Measurements from ENCODE around the gene IL19. TPM values are rescaled to one million over a fixed set of nuclear protein-coding genes. Genes with fewer than 3 reads are reported as not detected.

The IL19 gene
- total RNA-seq = not detected

- no peak for DNase-seq
- Mint-ChIP-seq H3K27ac (peak within 1 kb of the TSS; percentile 66), H3K27me3 (peaks cover 28% of the 10 kb centered on the region), H3K36me3 (no peaks in the 10 kb centered on the region), H3K4me1 (peaks cover 70% of the 10 kb centered on the region), H3K9me3 (no peaks in the 10 kb centered on the region), H3K4me3 (no peak within 1 kb of the TSS)
These were observed at the start of gene IL19 for GRCh38 chr1:206770531-206771337. TSS of gene IL19 (plus strand) at chr1:206770773. CDS start at chr1:206836663, 65,890 bp downstream.

DNA sequence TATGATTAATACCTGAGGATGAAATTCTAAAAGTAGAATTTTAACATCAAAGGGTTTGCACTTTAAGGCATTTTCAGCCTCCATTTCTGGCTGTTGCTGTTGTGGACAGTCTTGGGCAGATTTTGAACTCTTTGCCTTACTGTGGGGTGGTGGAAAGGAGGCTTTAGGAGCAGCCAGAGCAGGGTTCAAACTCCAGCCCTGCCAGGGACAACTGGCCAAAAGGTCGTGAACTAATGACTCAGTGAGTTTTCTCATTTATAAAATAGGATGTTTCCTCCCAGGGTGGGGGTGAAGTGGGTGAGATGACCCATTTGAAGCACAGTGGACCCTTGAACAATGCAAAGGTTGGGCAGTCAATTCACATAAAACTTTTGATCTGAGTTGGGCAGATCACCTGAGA, 49.1 kb upstream of the IL19 start:
- Mint-ChIP-seq H3K36me3 (no peaks in the 10 kb centered on the region), H3K27me3 (no peaks in the 10 kb centered on the region), H3K27ac (no peak overlapping the region), H3K4me3 (no peak overlapping the region), H3K9me3 (no peaks in the 10 kb centered on the region), H3K4me1 (peaks cover 57% of the 10 kb centered on the region)
- no peak for DNase-seq

- peaks cover 49% of the 10 kb centered on the region for H3K4me1 Mint-ChIP-seq
- no peak overlapping the region for H3K4me3 Mint-ChIP-seq
- no peaks in the 10 kb centered on the region for H3K9me3 Mint-ChIP-seq
These were observed 47.7 kb upstream of the IL19 start for GRCh38 chr1:206722751-206723461.

DNA sequence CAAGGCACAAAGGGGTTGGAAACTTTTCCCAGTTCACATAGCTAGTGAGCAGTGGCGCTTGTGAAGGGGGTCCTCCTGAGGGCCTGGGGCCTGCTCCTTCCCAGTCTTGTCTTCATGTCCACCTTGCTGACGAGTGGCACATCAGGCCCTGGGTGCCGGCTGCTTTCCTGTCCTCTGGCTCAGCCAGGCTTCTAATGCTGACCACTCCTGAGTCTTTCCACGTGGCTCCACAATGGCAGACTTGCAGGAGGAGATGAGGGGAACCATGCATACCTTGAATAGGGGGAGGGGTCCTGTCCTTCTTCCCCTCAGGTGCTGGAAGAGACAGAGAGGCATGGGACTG, 47.1 kb upstream of the IL19 start:
- Mint-ChIP-seq H3K4me1 (peaks cover 50% of the 10 kb centered on the region), H3K27ac (no peak overlapping the region), H3K27me3 (no peaks in the 10 kb centered on the region), H3K36me3 (no peaks in the 10 kb centered on the region), H3K4me3 (no peak overlapping the region), H3K9me3 (no peaks in the 10 kb centered on the region)
- no peak for DNase-seq

More at GRCh38 chr1:206722751-206723461, 47.7 kb upstream of the IL19 start:
- no peak for DNase-seq
- Mint-ChIP-seq H3K27me3 (no peaks in the 10 kb centered on the region), H3K27ac (peak overlapping the region; percentile 45), H3K36me3 (no peaks in the 10 kb centered on the region)

DNA sequence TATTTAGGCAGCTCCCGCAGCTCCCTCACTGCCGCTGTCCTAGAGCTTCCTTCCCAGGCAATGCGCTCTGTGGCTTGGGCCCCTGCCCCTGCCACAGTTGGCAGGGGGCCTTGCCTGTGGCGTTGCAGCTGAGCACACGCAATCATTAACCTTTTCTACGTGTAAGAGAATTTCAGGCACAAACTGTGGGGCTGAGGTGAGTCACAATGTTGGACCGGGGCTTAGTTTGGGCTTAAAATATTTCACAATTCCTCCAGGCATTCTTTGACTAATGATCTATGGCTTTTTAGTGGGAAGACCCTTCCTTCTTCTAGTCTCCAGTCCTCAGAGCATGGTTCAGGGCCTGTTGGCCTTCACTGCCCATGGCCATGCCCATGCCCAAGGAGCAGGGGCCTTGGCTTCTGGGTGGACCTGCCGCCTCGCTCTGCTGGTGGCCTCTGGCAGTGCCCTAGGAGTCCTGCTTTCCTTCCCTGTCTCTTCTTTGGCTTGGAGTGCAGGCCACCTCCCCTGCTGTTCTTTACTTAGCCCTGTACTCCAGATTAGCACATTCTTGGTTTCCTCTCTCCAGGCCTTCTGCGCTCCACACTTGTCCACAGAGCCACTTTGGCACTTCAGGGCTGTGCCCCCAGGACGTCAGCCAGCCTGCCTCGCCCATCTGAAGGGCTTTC, 46.6 kb upstream of the IL19 start:
- H3K27me3 Mint-ChIP-seq = no peaks in the 10 kb centered on the region
- no peaks in the 10 kb centered on the region for H3K9me3 Mint-ChIP-seq
- H3K4me1 Mint-ChIP-seq = peaks cover 51% of the 10 kb centered on the region
- peaks cover 1% of the 10 kb centered on the region for H3K36me3 Mint-ChIP-seq
- H3K4me3 Mint-ChIP-seq = no peak overlapping the region
- no peak for DNase-seq
- H3K27ac Mint-ChIP-seq = no peak overlapping the region

DNA sequence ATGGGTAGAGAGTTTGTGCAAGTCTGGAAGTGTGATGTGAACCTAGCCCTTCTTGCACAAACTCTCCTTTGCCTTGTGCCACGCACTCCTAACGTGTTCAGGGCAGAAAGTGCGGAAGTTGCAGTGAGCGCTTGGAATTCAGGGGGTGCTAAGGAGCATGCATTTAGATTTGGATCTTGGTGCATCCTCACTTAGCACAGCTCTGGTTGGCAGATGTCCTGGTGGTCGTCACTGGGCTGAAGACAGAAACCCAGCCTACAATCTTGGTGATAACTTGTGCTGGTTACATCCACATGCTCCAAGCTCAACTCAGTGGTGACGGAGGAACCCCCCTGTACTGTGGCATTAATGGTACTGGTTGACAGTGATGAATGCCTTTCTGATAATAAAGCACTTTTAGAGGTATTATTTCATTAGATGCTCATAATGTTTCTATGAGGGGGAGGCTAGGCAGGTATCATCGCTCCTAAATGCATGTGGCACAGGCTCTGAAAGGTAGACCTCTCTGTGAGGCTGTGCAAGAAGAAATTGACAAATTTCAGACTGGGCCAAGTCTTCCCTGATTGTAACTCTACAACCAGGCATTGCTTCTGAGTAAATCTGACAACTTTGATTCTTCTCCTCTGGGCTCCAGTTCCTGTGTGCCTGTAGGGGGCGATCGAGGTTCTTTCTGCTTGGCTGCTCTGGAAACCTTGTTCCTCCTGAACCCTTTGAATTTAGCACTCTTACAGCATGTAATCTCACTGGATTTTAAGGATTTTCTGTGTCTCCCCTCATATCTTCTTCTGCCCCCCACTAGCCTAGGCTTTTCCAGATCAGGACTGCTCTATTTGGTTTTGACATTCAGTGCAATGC, 45.2 kb upstream of the IL19 start:
- H3K27me3 Mint-ChIP-seq = no peaks in the 10 kb centered on the region
- H3K27ac Mint-ChIP-seq = peak overlapping the region; percentile 68
- peak; percentile 60 for DNase-seq
- H3K4me1 Mint-ChIP-seq = peaks cover 47% of the 10 kb centered on the region
- H3K36me3 Mint-ChIP-seq = peaks cover 1% of the 10 kb centered on the region
- no peaks in the 10 kb centered on the region for H3K9me3 Mint-ChIP-seq
- H3K4me3 Mint-ChIP-seq = no peak overlapping the region

DNA sequence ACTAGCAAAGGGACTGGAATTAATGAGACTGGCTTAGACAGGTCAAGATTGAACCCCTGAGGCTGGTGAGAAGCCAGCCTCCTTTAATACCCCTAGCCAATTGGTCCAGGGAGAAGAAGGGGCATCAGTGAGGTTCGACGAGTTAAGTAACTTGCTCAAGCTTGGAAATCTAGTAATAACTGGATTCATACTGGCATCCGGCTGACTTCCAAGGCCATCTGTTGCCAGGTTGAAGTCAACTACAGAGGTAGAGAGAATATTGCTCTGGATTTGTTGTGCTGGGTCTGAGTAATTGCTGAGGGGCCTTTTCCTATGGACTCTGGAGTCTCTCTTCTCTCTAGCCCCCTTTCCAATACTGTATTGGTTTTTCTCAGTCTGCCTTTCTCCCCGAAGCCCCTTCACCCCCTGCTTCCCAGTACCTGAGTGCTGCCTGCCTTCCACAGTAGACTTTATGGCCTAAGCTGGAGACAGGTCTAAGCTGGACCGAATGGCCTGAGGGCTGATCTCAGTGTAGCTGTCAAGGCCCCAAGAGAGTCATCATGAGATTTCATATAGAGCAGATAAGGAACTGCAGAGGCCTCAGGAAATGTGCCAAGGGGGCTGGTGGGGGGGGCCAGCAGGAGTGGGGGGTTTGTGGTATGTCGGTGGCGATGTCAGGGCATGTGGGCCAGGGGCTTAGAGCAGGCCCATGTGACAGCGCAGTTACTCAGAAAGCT, 42.4 kb upstream of the IL19 start:
- no peak overlapping the region for H3K27ac Mint-ChIP-seq
- DNase-seq = no peak
- H3K36me3 Mint-ChIP-seq = peaks cover 4% of the 10 kb centered on the region
- no peaks in the 10 kb centered on the region for H3K9me3 Mint-ChIP-seq
- no peak overlapping the region for H3K4me3 Mint-ChIP-seq
- H3K4me1 Mint-ChIP-seq = peaks cover 38% of the 10 kb centered on the region
- H3K27me3 Mint-ChIP-seq = no peaks in the 10 kb centered on the region

DNA sequence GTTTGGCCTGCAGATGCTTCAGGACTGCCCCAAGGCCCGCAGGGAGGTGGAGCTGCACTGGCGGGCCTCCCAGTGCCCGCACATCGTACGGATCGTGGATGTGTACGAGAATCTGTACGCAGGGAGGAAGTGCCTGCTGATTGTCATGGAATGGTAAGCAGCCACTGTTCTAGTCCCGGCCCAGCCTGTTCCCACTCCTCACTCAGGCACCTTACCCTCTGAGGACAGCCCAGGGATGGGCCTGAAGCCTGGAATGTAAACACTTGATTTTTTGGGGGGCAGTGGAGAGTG, 41.9 kb upstream of the IL19 start:
- H3K9me3 Mint-ChIP-seq = no peaks in the 10 kb centered on the region
- no peak for DNase-seq
- H3K27ac Mint-ChIP-seq = no peak overlapping the region
- peaks cover 38% of the 10 kb centered on the region for H3K4me1 Mint-ChIP-seq
- H3K4me3 Mint-ChIP-seq = no peak overlapping the region
- H3K27me3 Mint-ChIP-seq = no peaks in the 10 kb centered on the region
- peaks cover 5% of the 10 kb centered on the region for H3K36me3 Mint-ChIP-seq

DNA sequence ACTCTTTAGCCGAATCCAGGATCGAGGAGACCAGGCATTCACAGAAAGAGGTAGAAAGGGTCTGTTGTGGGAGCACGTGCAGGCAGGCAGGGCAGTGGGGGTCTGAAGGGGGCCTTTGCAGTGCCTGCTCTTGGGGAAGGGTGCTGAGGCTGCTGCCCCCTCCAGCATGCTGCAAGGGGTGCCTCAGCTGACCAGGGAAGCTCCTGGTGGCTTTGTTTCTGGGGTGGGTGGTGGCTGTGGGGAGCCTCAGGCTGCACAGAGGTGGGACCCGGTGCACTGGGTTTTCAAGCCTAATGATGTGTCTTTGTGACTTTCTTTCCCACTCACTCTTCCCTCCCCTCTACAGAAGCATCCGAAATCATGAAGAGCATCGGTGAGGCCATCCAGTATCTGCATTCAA, 41.5 kb upstream of the IL19 start:
- DNase-seq = no peak
- H3K36me3 Mint-ChIP-seq = peaks cover 5% of the 10 kb centered on the region
- H3K27ac Mint-ChIP-seq = no peak overlapping the region
- peaks cover 34% of the 10 kb centered on the region for H3K4me1 Mint-ChIP-seq
- no peaks in the 10 kb centered on the region for H3K9me3 Mint-ChIP-seq
- H3K27me3 Mint-ChIP-seq = no peaks in the 10 kb centered on the region
- no peak overlapping the region for H3K4me3 Mint-ChIP-seq

DNA sequence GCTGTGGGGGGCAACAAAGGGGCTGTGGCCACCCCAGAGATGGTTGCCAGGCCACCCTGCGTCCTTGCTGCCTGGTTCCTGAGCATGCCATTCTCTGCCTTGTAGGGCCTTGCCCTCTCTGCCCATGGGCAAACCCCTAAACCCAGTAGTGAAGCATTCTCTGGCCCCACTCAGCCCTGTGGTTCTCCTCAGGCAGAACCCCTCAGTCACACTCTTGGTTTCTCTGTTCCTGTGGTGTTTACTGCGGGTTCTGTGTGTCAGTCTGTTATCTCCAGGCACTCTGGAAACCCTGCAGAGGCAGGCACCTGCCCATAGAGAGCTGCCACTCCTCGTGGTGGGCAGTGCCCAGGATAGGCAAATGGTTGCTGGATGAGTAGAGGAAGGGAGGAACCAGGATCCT, 41.1 kb upstream of the IL19 start:
- Mint-ChIP-seq H3K36me3 (peaks cover 5% of the 10 kb centered on the region), H3K27ac (no peak overlapping the region), H3K9me3 (no peaks in the 10 kb centered on the region), H3K27me3 (no peaks in the 10 kb centered on the region), H3K4me1 (peaks cover 31% of the 10 kb centered on the region), H3K4me3 (no peak overlapping the region)
- no peak for DNase-seq

DNA sequence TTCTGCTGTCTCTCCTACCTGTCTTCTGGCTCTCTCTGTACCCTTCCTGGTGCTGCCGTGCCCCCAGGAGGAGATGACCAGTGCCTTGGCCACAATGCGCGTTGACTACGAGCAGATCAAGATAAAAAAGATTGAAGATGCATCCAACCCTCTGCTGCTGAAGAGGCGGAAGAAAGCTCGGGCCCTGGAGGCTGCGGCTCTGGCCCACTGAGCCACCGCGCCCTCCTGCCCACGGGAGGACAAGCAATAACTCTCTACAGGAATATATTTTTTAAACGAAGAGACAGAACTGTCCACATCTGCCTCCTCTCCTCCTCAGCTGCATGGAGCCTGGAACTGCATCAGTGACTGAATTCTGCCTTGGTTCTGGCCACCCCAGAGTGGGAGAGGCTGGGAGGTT, 38.1 kb upstream of the IL19 start:
- no peak for DNase-seq
- Mint-ChIP-seq H3K9me3 (no peaks in the 10 kb centered on the region), H3K27me3 (no peaks in the 10 kb centered on the region), H3K4me3 (no peak overlapping the region), H3K36me3 (peaks cover 11% of the 10 kb centered on the region), H3K27ac (peak overlapping the region; percentile 14), H3K4me1 (peaks cover 33% of the 10 kb centered on the region)

GRCh38 chr1:206732992-206733391, 37.6 kb upstream of the IL19 start:
- no peaks in the 10 kb centered on the region for H3K9me3 Mint-ChIP-seq
- peak overlapping the region; percentile 30 for H3K27ac Mint-ChIP-seq
- peaks cover 38% of the 10 kb centered on the region for H3K4me1 Mint-ChIP-seq
- no peak for DNase-seq
- peaks cover 11% of the 10 kb centered on the region for H3K36me3 Mint-ChIP-seq
- H3K27me3 Mint-ChIP-seq = no peaks in the 10 kb centered on the region
- no peak overlapping the region for H3K4me3 Mint-ChIP-seq

DNA sequence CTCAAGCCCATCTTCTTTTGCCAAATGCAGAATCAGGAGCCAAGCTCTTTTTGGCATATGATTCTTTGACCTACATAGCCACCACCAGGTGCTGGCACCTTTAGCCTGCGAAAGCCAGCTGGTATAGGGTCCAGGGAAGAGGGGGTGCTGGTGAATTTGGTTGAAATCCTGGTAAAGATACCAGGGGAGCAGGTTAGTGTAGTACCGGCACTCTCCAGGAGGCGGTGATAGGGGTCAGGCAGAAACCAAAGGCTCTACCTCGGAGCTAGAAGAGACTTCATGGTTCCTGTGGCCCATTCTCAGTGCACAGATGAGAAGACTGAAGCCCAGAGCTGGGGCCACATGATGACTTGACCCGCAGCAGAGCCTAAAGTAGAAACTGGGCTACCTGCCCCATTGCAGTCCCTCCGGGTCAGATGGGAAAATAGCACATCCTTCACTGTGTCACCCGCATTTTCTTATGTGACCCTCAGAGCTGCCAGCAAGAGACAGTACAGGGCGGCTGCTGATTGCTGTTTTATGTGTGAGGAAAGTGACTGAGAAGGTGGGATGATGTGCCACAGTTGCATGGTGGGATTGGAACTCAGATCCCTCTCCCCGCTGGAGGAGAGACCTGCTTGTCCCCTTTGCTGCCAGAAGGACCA, 36.0 kb upstream of the IL19 start:
- no peaks in the 10 kb centered on the region for H3K27me3 Mint-ChIP-seq
- peaks cover 10% of the 10 kb centered on the region for H3K36me3 Mint-ChIP-seq
- peaks cover 50% of the 10 kb centered on the region for H3K4me1 Mint-ChIP-seq
- H3K9me3 Mint-ChIP-seq = no peaks in the 10 kb centered on the region
- no peak overlapping the region for H3K4me3 Mint-ChIP-seq
- H3K27ac Mint-ChIP-seq = no peak overlapping the region
- DNase-seq = peak; percentile 66

- peaks cover 59% of the 10 kb centered on the region for H3K4me1 Mint-ChIP-seq
- peaks cover 10% of the 10 kb centered on the region for H3K36me3 Mint-ChIP-seq
- H3K27me3 Mint-ChIP-seq = no peaks in the 10 kb centered on the region
- no peak for DNase-seq
- no peak overlapping the region for H3K4me3 Mint-ChIP-seq
- H3K9me3 Mint-ChIP-seq = no peaks in the 10 kb centered on the region
- H3K27ac Mint-ChIP-seq = no peak overlapping the region
These were observed 35.0 kb upstream of the IL19 start for GRCh38 chr1:206735553-206736031.
